GM19438 (cell line): ENCODE results near the gene PBX3.

Experiments
- ATAC-seq: cut with Tn5 transposase; IDR thresholded peaks from one replicate; pipeline ENCODE4 v1.9.1; 2021; ENCODE audit warnings: low read depth; ENCODE audit not compliant: unreplicated experiment

Gene PBX3

GRCh38 chr9:125748446-125749099 lies 1.4 kb downstream of the PBX3 start:
- ATAC-seq: no peak

GRCh38 chr9:125749287-125749935 lies 2.2 kb downstream of the PBX3 start:
- ATAC-seq: no peak

- ATAC-seq: no peak
These were observed 2.9 kb downstream of the PBX3 start for GRCh38 chr9:125749951-125750626.

- no peak for ATAC-seq
These were observed 3.4 kb downstream of the PBX3 start for GRCh38 chr9:125750627-125751011.

GRCh38 chr9:125752070-125752628 lies 5.0 kb downstream of the PBX3 start:
- no peak for ATAC-seq

- no peak for ATAC-seq
These were observed 6.9 kb downstream of the PBX3 start for GRCh38 chr9:125754096-125754495.

- ATAC-seq: no peak
These were observed 8.2 kb downstream of the PBX3 start for GRCh38 chr9:125755340-125755739.

GRCh38 chr9:125756518-125756917 lies 9.3 kb downstream of the PBX3 start:
- no peak for ATAC-seq

GRCh38 chr9:125757834-125758233 lies 10.7 kb downstream of the PBX3 start:
- no peak for ATAC-seq

GRCh38 chr9:125758986-125759763 lies 12.0 kb downstream of the PBX3 start:
- ATAC-seq: no peak

- ATAC-seq: no peak
These were observed 12.6 kb downstream of the PBX3 start for GRCh38 chr9:125759764-125760129.

GRCh38 chr9:125760537-125760936 lies 13.4 kb downstream of the PBX3 start:
- no peak for ATAC-seq

- ATAC-seq: no peak
These were observed 14.7 kb downstream of the PBX3 start for GRCh38 chr9:125761676-125762450.

GRCh38 chr9:125763394-125763801 lies 16.2 kb downstream of the PBX3 start:
- ATAC-seq: no peak

GRCh38 chr9:125764198-125764597 lies 17.0 kb downstream of the PBX3 start:
- ATAC-seq: no peak

- ATAC-seq: no peak
These were observed 19.5 kb downstream of the PBX3 start for GRCh38 chr9:125766468-125767221.

- ATAC-seq: no peak
These were observed 20.2 kb downstream of the PBX3 start for GRCh38 chr9:125767349-125767748.

GRCh38 chr9:125768803-125769202 lies 21.6 kb downstream of the PBX3 start:
- no peak for ATAC-seq

- no peak for ATAC-seq
These were observed 23.9 kb downstream of the PBX3 start for GRCh38 chr9:125771037-125771436.
